Subcutaneous abdominal adipose tissue (tissue), 5 donors: ENCODE measurements around the gene ATXN7L1.

Source experiments
- H3K27ac ChIP-seq: one replicate; pipeline ENCODE4 v1.7.0; 2013; ENCODE audit warnings: low read depth, mild to moderate bottlenecking, inconsistent platforms, low read length, moderate library complexity
- H3K27me3 ChIP-seq, 5 donors: one replicate each; pipeline ENCODE4 v1.7.0; 2013; ENCODE audit warnings: low read length in 5 of 5, inconsistent platforms in 1 of 5; ENCODE audit not compliant: control insufficient read depth in 5 of 5, insufficient read depth in 4 of 5
- H3K36me3 ChIP-seq, 5 donors: one replicate each; pipeline ENCODE4 v1.7.0; 2013; ENCODE audit warnings: low read length in 5 of 5; ENCODE audit not compliant: control insufficient read depth in 5 of 5, insufficient read depth in 5 of 5
- H3K4me1 ChIP-seq, 5 donors: one replicate each; pipeline ENCODE4 v1.7.0; 2013; ENCODE audit warnings: low read length in 5 of 5, mild to moderate bottlenecking in 3 of 5, moderate library complexity in 1 of 5; ENCODE audit not compliant: control insufficient read depth in 5 of 5, insufficient read depth in 5 of 5
- H3K4me3 ChIP-seq, 5 donors: one replicate each; pipeline ENCODE4 v1.7.0; 2013; ENCODE audit warnings: low read length in 5 of 5, low read depth in 1 of 5
- H3K9ac ChIP-seq, 5 donors: one replicate each; pipeline ENCODE4 v1.7.0; 2013; ENCODE audit warnings: low read length in 5 of 5, mild to moderate bottlenecking in 4 of 5, moderate library complexity in 3 of 5
- H3K9me3 ChIP-seq, 5 donors: one replicate each; pipeline ENCODE4 v1.7.0; 2013; ENCODE audit warnings: low read length in 5 of 5; ENCODE audit not compliant: control insufficient read depth in 5 of 5
- donor health status: healthy.
- donor health status: healthy.
- donor health status: healthy.
- donor health status: healthy.
- donor health status: healthy.

ATXN7L1 gene

GRCh38 chr7:105583061-105583460, 293.3 kb downstream of the ATXN7L1 start:
- Histone ChIP-seq H3K4me1 (peaks cover 0 to 9% (median 7%) of the 10 kb centered on the region in 5 donors), H3K9me3 (no peaks in the 10 kb centered on the region), H3K9ac (no peak overlapping the region), H3K36me3 (no peaks in the 10 kb centered on the region), H3K27me3 (peaks cover 0 to 6% (median 2%) of the 10 kb centered on the region in 5 donors), H3K4me3 (no peak overlapping the region), H3K27ac (no peak overlapping the region)

- H3K27me3 ChIP-seq: peaks cover 0 to 6% (median 2%) of the 10 kb centered on the region in 5 donors
- H3K4me3 ChIP-seq: peak within 1 kb of the TSS; percentile 46 to 62 (median 50)
- H3K9me3 ChIP-seq: no peaks in the 10 kb centered on the region
- no peaks in the 10 kb centered on the region for H3K36me3 ChIP-seq
- H3K9ac ChIP-seq: peak within 1 kb of the TSS in 1 of 5 donors; percentile 54
- no peak within 1 kb of the TSS for H3K27ac ChIP-seq
- H3K4me1 ChIP-seq: peaks cover 0 to 9% (median 7%) of the 10 kb centered on the region in 5 donors
Measured at GRCh38 chr7:105581066-105581811, 295.2 kb downstream of the ATXN7L1 start, which contains the start of gene EFCAB10. Gene EFCAB10, minus strand, starts transcription at chr7:105581493. Its CDS starts 30 bp downstream, at chr7:105581463.

- H3K9me3 ChIP-seq: no peaks in the 10 kb centered on the region
- peaks cover 0 to 6% (median 2%) of the 10 kb centered on the region in 5 donors for H3K27me3 ChIP-seq
- peaks cover 0 to 9% (median 7%) of the 10 kb centered on the region in 5 donors for H3K4me1 ChIP-seq
- no peak overlapping the region for H3K4me3 ChIP-seq
- H3K36me3 ChIP-seq: no peaks in the 10 kb centered on the region
- H3K9ac ChIP-seq: no peak overlapping the region
- no peak overlapping the region for H3K27ac ChIP-seq
Measured at GRCh38 chr7:105580022-105580740, 296.2 kb downstream of the ATXN7L1 start.

DNA sequence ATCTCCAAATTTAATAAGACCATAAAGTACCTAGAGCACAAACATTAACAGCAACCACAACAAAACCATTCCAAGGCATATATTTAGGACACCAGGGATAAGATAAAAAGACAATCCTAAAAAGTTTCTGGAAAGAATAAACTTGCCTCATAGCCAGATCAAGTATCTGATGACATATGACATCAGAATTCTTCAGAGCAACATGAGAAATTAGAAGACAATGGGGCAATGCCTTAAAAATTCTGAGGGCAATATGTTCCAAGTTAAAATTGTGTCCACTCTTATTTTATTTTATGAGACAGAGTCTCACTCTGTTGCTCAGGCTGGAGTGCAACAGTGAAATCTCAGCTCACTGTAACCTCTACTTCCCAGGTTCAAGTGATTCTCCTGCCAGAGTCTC, 297.9 kb downstream of the ATXN7L1 start:
- H3K9me3 ChIP-seq: no peaks in the 10 kb centered on the region
- H3K27me3 ChIP-seq: peaks cover 0 to 6% (median 2%) of the 10 kb centered on the region in 5 donors
- H3K9ac ChIP-seq: no peak overlapping the region
- no peak overlapping the region for H3K27ac ChIP-seq
- peaks cover 0 to 9% (median 7%) of the 10 kb centered on the region in 5 donors for H3K4me1 ChIP-seq
- no peak overlapping the region for H3K4me3 ChIP-seq
- no peaks in the 10 kb centered on the region for H3K36me3 ChIP-seq

DNA sequence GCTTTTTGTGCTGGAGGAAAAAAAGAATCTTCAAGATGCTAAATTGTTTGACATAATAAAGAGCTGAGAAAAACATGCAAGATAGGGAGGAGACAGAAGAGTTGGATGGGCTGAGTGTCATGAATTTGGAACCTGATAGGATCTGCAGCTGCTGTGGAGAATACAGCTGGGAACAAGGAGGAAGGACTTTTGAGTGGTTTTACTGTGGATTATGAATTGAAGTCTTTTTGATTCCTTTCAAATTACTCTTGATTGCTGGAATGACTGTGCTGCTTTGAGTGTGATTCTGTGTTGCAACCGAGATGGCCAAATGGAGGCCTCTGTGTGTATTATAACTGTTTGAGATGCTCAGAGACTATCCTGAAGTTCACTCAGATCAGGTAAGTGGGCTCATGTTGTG, 299.1 kb downstream of the ATXN7L1 start:
- no peak overlapping the region for H3K4me3 ChIP-seq
- peaks cover 0 to 9% (median 7%) of the 10 kb centered on the region in 5 donors for H3K4me1 ChIP-seq
- peaks cover 0 to 6% (median 2%) of the 10 kb centered on the region in 5 donors for H3K27me3 ChIP-seq
- no peak overlapping the region for H3K9ac ChIP-seq
- H3K9me3 ChIP-seq: no peaks in the 10 kb centered on the region
- no peak overlapping the region for H3K27ac ChIP-seq
- H3K36me3 ChIP-seq: no peaks in the 10 kb centered on the region

DNA sequence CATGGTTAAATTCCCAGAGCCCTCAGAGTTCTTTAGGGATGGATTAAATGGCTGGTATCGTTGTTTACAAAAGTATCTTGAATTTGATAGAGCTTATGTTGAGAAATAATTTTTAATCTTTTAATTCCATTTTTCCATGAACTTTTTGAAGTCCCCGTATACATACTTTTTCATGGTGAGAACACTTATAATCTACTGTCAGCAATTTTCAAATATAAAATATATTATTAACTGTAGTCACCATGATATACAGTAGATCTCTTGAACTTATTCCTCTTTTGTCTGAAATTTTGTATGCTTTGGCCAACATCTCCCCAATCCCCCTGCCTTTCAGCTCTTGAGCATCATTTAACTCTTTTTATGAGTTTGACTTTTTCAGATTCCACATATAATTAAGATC, 304.5 kb downstream of the ATXN7L1 start:
- Histone ChIP-seq H3K36me3 (peaks cover 8 to 22% (median 11%) of the 10 kb centered on the region in 5 donors), H3K27me3 (no peaks in the 10 kb centered on the region), H3K4me1 (peaks cover 0 to 5% (median 3%) of the 10 kb centered on the region in 5 donors), H3K27ac (no peak overlapping the region), H3K9me3 (no peaks in the 10 kb centered on the region), H3K9ac (no peak overlapping the region), H3K4me3 (no peak overlapping the region)

DNA sequence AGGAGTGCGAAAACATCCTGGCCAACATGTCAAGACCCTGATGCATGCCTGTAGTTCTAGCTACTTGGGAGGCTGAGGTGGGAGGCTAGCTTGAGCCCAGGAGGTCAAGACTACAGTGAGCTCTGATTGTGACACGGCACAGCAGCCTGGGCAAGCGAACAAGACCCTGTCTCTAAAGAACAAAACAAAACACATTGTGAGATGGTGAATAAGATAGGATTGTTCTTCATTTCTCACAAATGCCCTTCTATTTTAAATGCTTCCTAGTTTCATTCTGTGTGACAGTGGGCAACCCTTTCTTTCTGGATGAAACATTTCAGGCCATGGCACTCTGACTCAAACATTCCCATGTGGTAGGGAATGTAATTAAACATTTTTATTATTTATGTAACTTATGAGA, 308.6 kb downstream of the ATXN7L1 start:
- Histone ChIP-seq H3K9me3 (no peaks in the 10 kb centered on the region), H3K27ac (no peak overlapping the region), H3K9ac (no peak overlapping the region), H3K27me3 (no peaks in the 10 kb centered on the region), H3K4me3 (no peak overlapping the region), H3K4me1 (peaks cover 0 to 5% (median 3%) of the 10 kb centered on the region in 5 donors), H3K36me3 (peaks cover 20 to 60% (median 38%) of the 10 kb centered on the region in 5 donors)

DNA sequence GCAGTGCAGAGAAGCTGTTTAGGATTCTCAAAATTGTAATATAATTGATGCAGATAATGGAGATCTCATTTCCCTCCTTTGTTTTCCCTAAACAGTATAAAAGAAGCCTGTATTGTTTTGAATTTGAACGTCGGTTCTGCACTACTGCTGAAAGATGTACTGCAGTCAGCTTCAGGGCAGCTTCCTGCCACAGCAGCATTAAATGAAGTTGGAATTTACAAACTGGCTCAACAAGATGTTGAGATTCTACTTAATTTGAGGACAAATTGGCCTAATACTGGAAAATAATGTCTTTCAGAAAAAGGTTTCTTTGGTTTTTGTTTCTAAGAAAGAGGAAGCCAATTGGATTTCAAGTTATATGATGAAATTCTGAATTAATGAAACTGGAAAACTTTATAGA, 309.4 kb downstream of the ATXN7L1 start:
- Histone ChIP-seq H3K9ac (no peak overlapping the region), H3K4me3 (no peak overlapping the region), H3K27ac (no peak overlapping the region), H3K4me1 (peaks cover 0 to 5% (median 3%) of the 10 kb centered on the region in 5 donors), H3K27me3 (no peaks in the 10 kb centered on the region), H3K9me3 (no peaks in the 10 kb centered on the region), H3K36me3 (peaks cover 20 to 67% (median 44%) of the 10 kb centered on the region in 5 donors)

DNA sequence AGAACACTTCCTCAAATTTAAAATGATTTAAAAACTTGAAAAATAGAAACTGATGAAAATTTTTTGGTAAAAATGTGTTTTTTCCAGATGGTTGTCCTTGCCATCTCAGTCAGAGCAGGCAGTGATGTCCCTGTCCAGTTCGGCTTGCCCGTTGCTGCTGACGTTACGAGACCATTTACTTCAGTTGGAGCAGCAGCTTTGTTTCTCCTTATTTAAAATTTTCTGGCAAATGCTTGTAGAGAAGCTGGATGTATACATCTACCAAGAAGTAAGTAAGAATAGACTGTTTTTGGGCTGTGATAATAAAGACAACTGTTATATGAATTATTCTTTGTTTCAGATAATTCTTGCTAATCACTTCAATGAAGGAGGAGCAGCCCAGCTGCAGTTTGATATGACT, 311.2 kb downstream of the ATXN7L1 start:
- Histone ChIP-seq H3K27me3 (no peaks in the 10 kb centered on the region), H3K27ac (no peak overlapping the region), H3K36me3 (peaks cover 20 to 77% (median 48%) of the 10 kb centered on the region in 5 donors), H3K4me3 (no peak overlapping the region), H3K9me3 (no peaks in the 10 kb centered on the region), H3K9ac (no peak overlapping the region), H3K4me1 (no peaks in the 10 kb centered on the region)

- Histone ChIP-seq H3K36me3 (peaks cover 7 to 69% (median 40%) of the 10 kb centered on the region in 5 donors), H3K27me3 (no peaks in the 10 kb centered on the region), H3K4me3 (no peak overlapping the region), H3K9me3 (no peaks in the 10 kb centered on the region), H3K9ac (no peak overlapping the region), H3K4me1 (no peaks in the 10 kb centered on the region), H3K27ac (no peak overlapping the region)
Measured at GRCh38 chr7:105559926-105560325, 316.5 kb downstream of the ATXN7L1 start.
